SK-N-SH (cell line): ENCODE results near the gene C1orf174.

Experiments used
- EP300 ChIP-seq, 2 experiments: IDR thresholded peaks; 2 replicates each; pipeline versions ENCODE4 v1.4.0 to v1.6.1; 2012; ENCODE audit warnings: borderline replicate concordance in 1 of 2, low read depth in 1 of 2, low read length in 1 of 2
- TF ChIP-seq, protein P1 (sequence below): IDR thresholded peaks from 2 replicates; pipeline ENCODE4 v1.4.0; 2012; ENCODE audit warnings: low read depth

GRCh38 chr1:3907031-3907534, 7.0 kb upstream of the C1orf174 start:
- TF ChIP-seq, protein P1, sequence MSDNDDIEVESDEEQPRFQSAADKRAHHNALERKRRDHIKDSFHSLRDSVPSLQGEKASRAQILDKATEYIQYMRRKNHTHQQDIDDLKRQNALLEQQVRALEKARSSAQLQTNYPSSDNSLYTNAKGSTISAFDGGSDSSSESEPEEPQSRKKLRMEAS: no peak
- TF ChIP-seq EP300 (IDR thresholded peaks at IDR 0.05; ENCODE audit: borderline replicate concordance in 1 of 2, low read depth in 1 of 2, low read length in 1 of 2): no peak
